HepG2 (cell line): ENCODE data around the gene RHOV. TPM values are rescaled to one million over a fixed set of nuclear protein-coding genes. Genes with fewer than 3 reads are reported as not detected.

ENCODE experiments used
- ARNT2 ChIP-seq: sonication (generic); formaldehyde crosslinking; IDR thresholded peaks from 2 replicates; pipeline ENCODE4 v1.8.0; 2022; ENCODE audit warnings: mild to moderate bottlenecking, low read depth, missing genetic modification reagents, moderate library complexity
- CAMTA2 ChIP-seq: sonication (generic); formaldehyde crosslinking; IDR thresholded peaks from 2 replicates; pipeline ENCODE4 v1.4.0; 2020; ENCODE audit warnings: mild to moderate bottlenecking, missing genetic modification reagents, borderline replicate concordance
- CSRNP1 ChIP-seq: sonication (generic); formaldehyde crosslinking; IDR thresholded peaks from 2 replicates; pipeline ENCODE4 v1.8.1; 2023; ENCODE audit warnings: mild to moderate bottlenecking, missing genetic modification reagents
- FOSL1 ChIP-seq: sonication (generic); formaldehyde crosslinking; IDR thresholded peaks from 2 replicates; pipeline ENCODE4 v1.9.0; 2021; ENCODE audit warnings: missing genetic modification reagents, borderline replicate concordance
- GATAD2A ChIP-seq: IDR thresholded peaks from 2 replicates; pipeline ENCODE4 v1.6.1; 2016
- HDAC6 ChIP-seq: fragments of 200-600 bp; sonication (generic); IDR thresholded peaks from 2 replicates; pipeline ENCODE4 v1.7.0; 2017; ENCODE audit warnings: mild to moderate bottlenecking, antibody characterized with exemption, low read length, low read depth
- HES4 ChIP-seq: sonication (generic); formaldehyde crosslinking; IDR thresholded peaks from 2 replicates; pipeline ENCODE4 v1.9.0; 2021; ENCODE audit warnings: mild to moderate bottlenecking, missing genetic modification reagents, borderline replicate concordance
- HIC2 ChIP-seq: sonication (generic); formaldehyde crosslinking; IDR thresholded peaks from 2 replicates; pipeline ENCODE4 v1.9.0; 2022; ENCODE audit warnings: low read depth, missing genetic modification reagents
- HMG20B ChIP-seq: conservative IDR thresholded peaks from 2 replicates; pipeline ENCODE4 v1.6.1; 2016; ENCODE audit warnings: missing genetic modification reagents, missing compliant biosample characterization
- HMGXB4 ChIP-seq, 2 experiments: sonication (generic) in 1 of 2; formaldehyde crosslinking in 1 of 2; IDR thresholded peaks; 2 replicates each; pipeline versions ENCODE4 v1.4.0 to v1.6.1; 2018 to 2020; ENCODE audit warnings: missing genetic modification reagents in 2 of 2, borderline replicate concordance in 1 of 2, low read depth in 1 of 2, mild to moderate bottlenecking in 1 of 2, missing biosample characterization in 1 of 2
- HNF4G ChIP-seq, 2 experiments: sonication (generic) in 1 of 2; formaldehyde crosslinking in 1 of 2; IDR thresholded peaks; 2 replicates each; pipeline versions ENCODE4 v1.4.0 to v1.6.1; 2011 to 2020; ENCODE audit warnings: borderline replicate concordance in 2 of 2, low read depth in 2 of 2, mild to moderate bottlenecking in 2 of 2, low read length in 1 of 2, missing genetic modification reagents in 1 of 2, moderate library complexity in 1 of 2
- KDM3A ChIP-seq: IDR thresholded peaks from 2 replicates; pipeline ENCODE4 v1.6.1; 2018; ENCODE audit warnings: low read depth, missing compliant biosample characterization
- MIER3 ChIP-seq: IDR thresholded peaks from 2 replicates; pipeline ENCODE4 v1.6.1; 2016; ENCODE audit warnings: missing compliant biosample characterization, borderline replicate concordance
- NRL ChIP-seq: sonication (generic); formaldehyde crosslinking; IDR thresholded peaks from 2 replicates; pipeline ENCODE4 v1.5.0; 2020; ENCODE audit warnings: missing genetic modification reagents, mild to moderate bottlenecking, moderate library complexity, borderline replicate concordance
- SATB2 ChIP-seq: sonication (generic); formaldehyde crosslinking; IDR thresholded peaks from 2 replicates; pipeline ENCODE4 v1.5.0; 2020; ENCODE audit warnings: missing genetic modification reagents
- SETDB1 ChIP-seq: sonication (generic); formaldehyde crosslinking; IDR thresholded peaks from 2 replicates; pipeline ENCODE4 v1.5.1; 2020; ENCODE audit warnings: missing genetic modification reagents, mild to moderate bottlenecking, borderline replicate concordance
- SRSF9 ChIP-seq: fragments of 200-400 bp; formaldehyde crosslinking; IDR thresholded peaks from 2 replicates; pipeline ENCODE4 v1.6.1; 2018; ENCODE audit warnings: borderline replicate concordance, mild to moderate bottlenecking, low read depth, low read length; ENCODE audit not compliant: insufficient read depth, poor library complexity, severe bottlenecking
- WIZ ChIP-seq: sonication (generic); formaldehyde crosslinking; IDR thresholded peaks from 2 replicates; pipeline ENCODE4 v1.5.1; 2020; ENCODE audit warnings: mild to moderate bottlenecking, missing genetic modification reagents
- ZNF253 ChIP-seq: sonication (generic); formaldehyde crosslinking; IDR thresholded peaks from 2 replicates; pipeline ENCODE4 v1.8.0; 2022; ENCODE audit warnings: mild to moderate bottlenecking, missing genetic modification reagents, borderline replicate concordance
- ZNF335 ChIP-seq: sonication (generic); formaldehyde crosslinking; IDR thresholded peaks from 2 replicates; pipeline ENCODE4 v1.4.0; 2020; ENCODE audit warnings: missing genetic modification reagents
- ZNF598 ChIP-seq: sonication (generic); formaldehyde crosslinking; IDR thresholded peaks from 2 replicates; pipeline ENCODE4 v1.5.1; 2020; ENCODE audit warnings: mild to moderate bottlenecking, missing genetic modification reagents, borderline replicate concordance
- polyA plus RNA-seq, 8 experiments: library from polyadenylated mRNA; depleted of rRNA in 3 of 8; stranded (reverse) in 7 of 8; unstranded in 1 of 8; fragments of >200 nt; fragmentation: Illumina TruSeq in 4 of 8; extraction: Trizol in 4 of 8; gene quantifications; 2 replicates each; pipeline versions ENCODE4 v1.2.1 to v1.2.3, GENCODE V29; 2011 to 2016; ENCODE audit warnings: low read depth in 4 of 8, missing spikeins in 1 of 8, mixed read lengths in 1 of 8; ENCODE audit not compliant: insufficient read depth in 1 of 8
- total RNA-seq, 5 experiments: library from RNA; depleted of rRNA; stranded (reverse); fragments of >200 nt; fragmentation: Illumina TruSeq; extraction: Trizol; gene quantifications; 2 replicates each; pipeline ENCODE4 v1.2.3, GENCODE V29; 2016; ENCODE audit warnings: low read depth in 1 of 5
- TF ChIP-seq, protein P1 (sequence below): sonication (generic); formaldehyde crosslinking; IDR thresholded peaks from 2 replicates; pipeline ENCODE4 v1.8.0; 2022; ENCODE audit warnings: mild to moderate bottlenecking, missing genetic modification reagents, moderate library complexity

Gene RHOV
- total and polyA plus RNA-seq, 2 of the 13 experiments (the other 11 are each of a cell fraction or from before 2014, with no cell fraction given): 0.17 to 0.18 TPM

GRCh38 chr15:40906991-40907802 lies 33.2 kb upstream of the RHOV start (continued):
- TF ChIP-seq HMGXB4 (CRISPR knock-in tag; IDR thresholded peaks at IDR 0.05; ENCODE audit: borderline replicate concordance in 1 of 2, low read depth in 1 of 2): peak in 1 of 2 experiments; percentile 13; a peak in 3 of 4 replicates
- no peak for TF ChIP-seq ARNT2
- TF ChIP-seq ZNF335 (CRISPR knock-in tag): no peak
- TF ChIP-seq HNF4G (IDR thresholded peaks at IDR 0.05; ENCODE audit: borderline replicate concordance, low read depth, low read length): no peak
- TF ChIP-seq HNF4G (CRISPR knock-in tag; IDR thresholded peaks at IDR 0.05; ENCODE audit: borderline replicate concordance, low read depth): no peak
- peak; percentile 99 for TF ChIP-seq HIC2
- TF ChIP-seq KDM3A: no peak
- no peak for TF ChIP-seq NRL
- no peak for TF ChIP-seq HES4 (CRISPR knock-in tag)
- TF ChIP-seq ZNF598: no peak; the same call in 1 of the 2 replicates
- TF ChIP-seq GATAD2A (CRISPR knock-in tag): 0 out of 2 replicates have a peak, but pooled peaks have one; percentile 13
- no peak for TF ChIP-seq HMG20B (CRISPR knock-in tag)
- TF ChIP-seq MIER3 (CRISPR knock-in tag): no peak
- no peak for TF ChIP-seq SATB2
- TF ChIP-seq SETDB1: no peak
- no peak for TF ChIP-seq CSRNP1 (CRISPR knock-in tag)
- no peak for TF ChIP-seq CAMTA2
- TF ChIP-seq HDAC6: no peak
- TF ChIP-seq WIZ (CRISPR knock-in tag): no peak
- no peak for TF ChIP-seq ZNF253
- TF ChIP-seq SRSF9: no peak
- TF ChIP-seq, protein P1, sequence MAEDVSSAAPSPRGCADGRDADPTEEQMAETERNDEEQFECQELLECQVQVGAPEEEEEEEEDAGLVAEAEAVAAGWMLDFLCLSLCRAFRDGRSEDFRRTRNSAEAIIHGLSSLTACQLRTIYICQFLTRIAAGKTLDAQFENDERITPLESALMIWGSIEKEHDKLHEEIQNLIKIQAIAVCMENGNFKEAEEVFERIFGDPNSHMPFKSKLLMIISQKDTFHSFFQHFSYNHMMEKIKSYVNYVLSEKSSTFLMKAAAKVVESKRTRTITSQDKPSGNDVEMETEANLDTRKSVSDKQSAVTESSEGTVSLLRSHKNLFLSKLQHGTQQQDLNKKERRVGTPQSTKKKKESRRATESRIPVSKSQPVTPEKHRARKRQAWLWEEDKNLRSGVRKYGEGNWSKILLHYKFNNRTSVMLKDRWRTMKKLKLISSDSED (CRISPR knock-in tag): no peak
- TF ChIP-seq FOSL1 (CRISPR knock-in tag): no peak
